H1 (cell line): ENCODE results near the gene TIMP3. TPM values are rescaled to one million over a fixed set of nuclear protein-coding genes. Genes with fewer than 3 reads are reported as not detected.

Source experiments
- CTCF ChIA-PET: fragments of 300-600 bp; sonication (Branson Sonifier 250); formaldehyde crosslinking; loops from one replicate; lab custom pipeline; 2021; ENCODE audit not compliant: partially characterized antibody; lab: Charles Lee
- POLR2A ChIA-PET: fragments of 300-600 bp; sonication (Branson Sonifier 250); formaldehyde crosslinking; loops from one replicate; lab custom pipeline; 2021; ENCODE audit warnings: inconsistent platforms; ENCODE audit not compliant: partially characterized antibody; lab: Charles Lee
- DNase-seq, 2 experiments: peaks; one replicate each; pipeline versions ENCODE4 v3.0.0 to v3.0.0-alpha.2; 2010 to 2022; ENCODE audit warnings: low spot score in 2 of 2, low read depth in 1 of 2, mixed read lengths in 1 of 2
- FAIRE-seq: peaks from 2 replicates; lab custom pipeline; 2011; peaks lifted over from hg19 to GRCh38; lab: Jason Lieb, UNC
- H2AFZ ChIP-seq: 2 replicates; pipeline ENCODE4 v1.8.1; 2012; ENCODE audit warnings: low read length, inconsistent platforms
- H2AK5ac ChIP-seq: 2 replicates; pipeline ENCODE4 v1.6.1; 2013; ENCODE audit warnings: low read depth, low read length
- H2BK120ac ChIP-seq: replicated peaks from 2 replicates; pipeline ENCODE3; 2013; ENCODE audit warnings: low read depth, low read length, inconsistent platforms
- H2BK12ac ChIP-seq: 2 replicates; pipeline ENCODE4 v1.6.1; 2013; ENCODE audit warnings: low read depth, low read length
- H2BK15ac ChIP-seq: 2 replicates; pipeline ENCODE4 v1.6.1; 2013; ENCODE audit warnings: low read length
- H2BK20ac ChIP-seq: 2 replicates; pipeline ENCODE4 v1.6.1; 2013; ENCODE audit warnings: low read length
- H2BK5ac ChIP-seq: 2 replicates; pipeline ENCODE4 v1.6.1; 2013; ENCODE audit warnings: low read depth, low read length
- H3K14ac ChIP-seq: 2 replicates; pipeline ENCODE4 v1.6.1; 2013; ENCODE audit warnings: inconsistent platforms; ENCODE audit not compliant: insufficient read length
- H3K18ac ChIP-seq: 2 replicates; pipeline ENCODE4 v1.6.1; 2013; ENCODE audit warnings: low read length; ENCODE audit errors: extremely low read depth
- H3K23ac ChIP-seq: 2 replicates; pipeline ENCODE4 v1.6.1; 2013; ENCODE audit warnings: inconsistent platforms; ENCODE audit not compliant: insufficient read length
- H3K23me2 ChIP-seq: 2 replicates; pipeline ENCODE4 v1.6.1; 2013; ENCODE audit warnings: low read depth, low read length
- H3K27ac ChIP-seq: 2 replicates; pipeline ENCODE4 v1.6.1; 2011; ENCODE audit warnings: low read depth, low read length, inconsistent platforms
- H3K27me3 ChIP-seq, 4 experiments: replicated peaks in 1 of 4; 1 replicate in 1 of 4; 2 replicates in 3 of 4; pipeline versions ENCODE4 v1.6.1 to v1.8.1; 2011 to 2013; ENCODE audit warnings: low read length in 3 of 4, mild to moderate bottlenecking in 3 of 4, inconsistent platforms in 2 of 4, mixed read lengths in 2 of 4, moderate library complexity in 1 of 4; ENCODE audit not compliant: control insufficient read depth in 3 of 4, insufficient read depth in 3 of 4; ENCODE audit errors: extremely low read depth in 1 of 4
- H3K36me3 ChIP-seq, 4 experiments: 2 replicates each; pipeline versions ENCODE4 v1.6.1 to v1.8.1; 2011 to 2013; ENCODE audit warnings: mild to moderate bottlenecking in 4 of 4, low read length in 3 of 4, moderate library complexity in 2 of 4, control low read depth in 1 of 4, inconsistent platforms in 1 of 4; ENCODE audit not compliant: insufficient read depth in 4 of 4, control insufficient read depth in 2 of 4
- H3K4ac ChIP-seq: replicated peaks from 2 replicates; pipeline ENCODE3; 2013; ENCODE audit warnings: low read length, low read depth, mixed read lengths, inconsistent platforms; ENCODE audit not compliant: insufficient read length
- H3K4me1 ChIP-seq, 4 experiments: replicated peaks in 1 of 4; 1 replicate in 1 of 4; 2 replicates in 3 of 4; pipeline versions ENCODE4 v1.6.1 to v1.8.1; 2011 to 2013; ENCODE audit warnings: low read length in 3 of 4, inconsistent platforms in 2 of 4, mixed read lengths in 1 of 4; ENCODE audit not compliant: insufficient read depth in 4 of 4, control insufficient read depth in 3 of 4
- H3K4me2 ChIP-seq, 2 experiments: 2 replicates each; pipeline versions ENCODE4 v1.6.1 to v1.8.1; 2011 to 2013; ENCODE audit warnings: low read depth in 2 of 2, low read length in 2 of 2, control low read depth in 1 of 2, inconsistent platforms in 1 of 2, mild to moderate bottlenecking in 1 of 2; ENCODE audit not compliant: insufficient read depth in 1 of 2
- H3K4me3 ChIP-seq, 4 experiments: fragments of 200-600, 300-600 bp in 1 of 4; sonication (generic), shearing (Covaris generic), sonication (Bioruptor Twin) in 1 of 4; 2 replicates each; pipeline versions ENCODE4 v1.5.1 to v1.8.1; 2011 to 2016; ENCODE audit warnings: low read length in 4 of 4, low read depth in 3 of 4, control low read depth in 2 of 4, inconsistent platforms in 2 of 4, mild to moderate bottlenecking in 2 of 4, mixed read lengths in 1 of 4, moderate library complexity in 1 of 4; ENCODE audit not compliant: insufficient read depth in 2 of 4; ENCODE audit errors: extremely low read depth in 1 of 4
- H3K56ac ChIP-seq: replicated peaks from 2 replicates; pipeline ENCODE3; 2013; ENCODE audit warnings: low read depth, mild to moderate bottlenecking, mixed read lengths, low read length, inconsistent platforms; ENCODE audit not compliant: insufficient read length
- H3K79me1 ChIP-seq: 2 replicates; pipeline ENCODE4 v1.6.1; 2013; ENCODE audit warnings: low read depth, low read length, control low read depth
- H3K79me2 ChIP-seq, 2 experiments: 2 replicates each; pipeline versions ENCODE4 v1.6.1 to v1.8.1; 2012 to 2013; ENCODE audit warnings: low read length in 2 of 2, mild to moderate bottlenecking in 2 of 2, inconsistent platforms in 1 of 2; ENCODE audit not compliant: insufficient read depth in 2 of 2, control insufficient read depth in 1 of 2
- H3K9ac ChIP-seq, 4 experiments: replicated peaks in 1 of 4; 1 replicate in 1 of 4; 2 replicates in 3 of 4; pipeline versions ENCODE4 v1.6.1 to v1.8.1; 2011 to 2013; ENCODE audit warnings: low read depth in 3 of 4, low read length in 3 of 4, control low read depth in 2 of 4, mild to moderate bottlenecking in 2 of 4, moderate library complexity in 2 of 4, inconsistent platforms in 1 of 4; ENCODE audit errors: extremely low read depth in 1 of 4
- H3K9me3 ChIP-seq, 2 experiments: 2 replicates each; pipeline versions ENCODE4 v1.6.1 to v1.8.1; 2012 to 2013; ENCODE audit warnings: mild to moderate bottlenecking in 2 of 2, moderate library complexity in 2 of 2, control low read depth in 1 of 2, inconsistent platforms in 1 of 2, low read depth in 1 of 2, low read length in 1 of 2, mixed read lengths in 1 of 2; ENCODE audit not compliant: insufficient read depth in 2 of 2
- H4K20me1 ChIP-seq, 2 experiments: replicated peaks in 1 of 2; 2 replicates each; pipeline versions ENCODE3 to v1.8.1; 2011 to 2013; ENCODE audit warnings: inconsistent platforms in 2 of 2, low read length in 2 of 2, mild to moderate bottlenecking in 1 of 2; ENCODE audit not compliant: insufficient read depth in 2 of 2, control insufficient read depth in 1 of 2
- H4K5ac ChIP-seq: 2 replicates; pipeline ENCODE4 v1.6.1; 2013; ENCODE audit warnings: low read length, low read depth, mixed read lengths, inconsistent platforms; ENCODE audit not compliant: insufficient read length
- H4K8ac ChIP-seq: 2 replicates; pipeline ENCODE4 v1.8.0; 2013; ENCODE audit warnings: mild to moderate bottlenecking, moderate library complexity, low read length, inconsistent platforms; ENCODE audit not compliant: insufficient read depth; ENCODE audit errors: extremely low read depth
- H4K91ac ChIP-seq: replicated peaks from 2 replicates; pipeline ENCODE3; 2013; ENCODE audit warnings: low read length, mixed read lengths, inconsistent platforms; ENCODE audit not compliant: insufficient read length
- ASH2L ChIP-seq: fragments of 200-600, 300-600 bp; sonication (generic); IDR thresholded peaks from one replicate; pipeline ENCODE4 v1.7.1; 2017; ENCODE audit warnings: low read length
- PHF8 ChIP-seq: fragments of 200-600 bp; sonication (generic); conservative IDR thresholded peaks from 2 replicates; pipeline ENCODE4 v1.7.1; 2012; ENCODE audit warnings: low read depth, mild to moderate bottlenecking, inconsistent platforms, low read length, moderate library complexity
- POLR2A ChIP-seq, 2 experiments: IDR thresholded peaks; 1 replicate in 1 of 2; 2 replicates in 1 of 2; pipeline ENCODE4 v1.6.1; 2011; ENCODE audit warnings: low read depth in 2 of 2, low read length in 2 of 2, mild to moderate bottlenecking in 2 of 2; ENCODE audit errors: control extremely low read depth in 1 of 2
- POLR2AphosphoS5 ChIP-seq: IDR thresholded peaks from 2 replicates; pipeline ENCODE4 v1.6.1; 2011; ENCODE audit warnings: low read depth, low read length
- POU5F1 ChIP-seq: IDR thresholded peaks from 2 replicates; pipeline ENCODE4 v1.6.1; 2011; ENCODE audit warnings: low read depth, mild to moderate bottlenecking, low read length, moderate library complexity
- RAD21 ChIP-seq, 2 experiments: IDR thresholded peaks in 1 of 2; conservative IDR thresholded peaks in 1 of 2; 2 replicates each; pipeline ENCODE4 v1.6.1; 2011; ENCODE audit warnings: low read depth in 2 of 2, low read length in 2 of 2, improper control_type of control experiment in 1 of 2, inconsistent platforms in 1 of 2, mild to moderate bottlenecking in 1 of 2, moderate library complexity in 1 of 2
- SIN3A ChIP-seq, 2 experiments: IDR thresholded peaks in 1 of 2; conservative IDR thresholded peaks in 1 of 2; 2 replicates each; pipeline ENCODE4 v1.6.1; 2011 to 2012; ENCODE audit warnings: low read length in 2 of 2, improper control_type of control experiment in 1 of 2, low read depth in 1 of 2, mild to moderate bottlenecking in 1 of 2
- SP2 ChIP-seq: IDR thresholded peaks from 2 replicates; pipeline ENCODE4 v1.6.1; 2012; ENCODE audit warnings: mild to moderate bottlenecking, low read length, inconsistent platforms
- SRF ChIP-seq: IDR thresholded peaks from 2 replicates; pipeline ENCODE4 v1.6.1; 2011; ENCODE audit warnings: mild to moderate bottlenecking, low read depth, low read length, moderate library complexity
- TAF7 ChIP-seq: optimal IDR thresholded peaks from 2 replicates; pipeline ENCODE3; 2011; ENCODE audit warnings: low read depth, mild to moderate bottlenecking, inconsistent platforms, low read length, moderate library complexity, borderline replicate concordance
- TCF12 ChIP-seq: IDR thresholded peaks from 2 replicates; pipeline ENCODE4 v1.6.1; 2011; ENCODE audit warnings: low read depth, mild to moderate bottlenecking, low read length
- YY1 ChIP-seq: IDR thresholded peaks from 2 replicates; pipeline ENCODE4 v1.6.1; 2011; ENCODE audit warnings: low read depth, mild to moderate bottlenecking, low read length
- WGBS, 2 experiments: shearing (Covaris generic) in 1 of 2; methylation state at CpG; one replicate each; pipeline versions ENCODE4 v1.1.6 to v1.1.7; 2013 to 2015; ENCODE audit warnings: low lambda C conversion rate in 2 of 2, mixed read lengths in 2 of 2, inconsistent platforms in 1 of 2, low coverage in 1 of 2, missing lambda C conversion rate in 1 of 2; ENCODE audit not compliant: insufficient replicate concordance in 2 of 2, insufficient coverage in 1 of 2, insufficient read length in 1 of 2; ENCODE audit errors: extremely low coverage in 1 of 2, missing lambda C conversion rate in 1 of 2; 5-methylcytosine and 5-hydroxymethylcytosine counted together
- polyA plus RNA-seq, 7 experiments: library from polyadenylated mRNA; depleted of rRNA in 3 of 7; stranded (reverse) in 5 of 7; unstranded in 2 of 7; fragments of >200 nt in 5 of 7; fragments of 200-250 nt in 2 of 7; gene quantifications; 1 replicate in 5 of 7; 2 replicates in 1 of 7; 4 replicates in 1 of 7; pipeline versions ENCODE4 v1.2.1 to v1.2.3, GENCODE V29; 2011 to 2013; ENCODE audit warnings: missing spikeins in 2 of 7, mixed read lengths in 2 of 7
- total RNA-seq: library from RNA; stranded (reverse); fragmentation: NEBNext Ultra II Directional; extraction: Animal tissue kit (Norgen Biotek cat#: 25700); gene quantifications from 2 replicates; pipeline ENCODE4 v1.2.1, GENCODE V29; 2021

The TIMP3 gene
- total and polyA plus RNA-seq, 2 of the 8 experiments (the other 6 are each of a cell fraction or from before 2014, with no cell fraction given): 1.3 to 4.7 TPM

DNA sequence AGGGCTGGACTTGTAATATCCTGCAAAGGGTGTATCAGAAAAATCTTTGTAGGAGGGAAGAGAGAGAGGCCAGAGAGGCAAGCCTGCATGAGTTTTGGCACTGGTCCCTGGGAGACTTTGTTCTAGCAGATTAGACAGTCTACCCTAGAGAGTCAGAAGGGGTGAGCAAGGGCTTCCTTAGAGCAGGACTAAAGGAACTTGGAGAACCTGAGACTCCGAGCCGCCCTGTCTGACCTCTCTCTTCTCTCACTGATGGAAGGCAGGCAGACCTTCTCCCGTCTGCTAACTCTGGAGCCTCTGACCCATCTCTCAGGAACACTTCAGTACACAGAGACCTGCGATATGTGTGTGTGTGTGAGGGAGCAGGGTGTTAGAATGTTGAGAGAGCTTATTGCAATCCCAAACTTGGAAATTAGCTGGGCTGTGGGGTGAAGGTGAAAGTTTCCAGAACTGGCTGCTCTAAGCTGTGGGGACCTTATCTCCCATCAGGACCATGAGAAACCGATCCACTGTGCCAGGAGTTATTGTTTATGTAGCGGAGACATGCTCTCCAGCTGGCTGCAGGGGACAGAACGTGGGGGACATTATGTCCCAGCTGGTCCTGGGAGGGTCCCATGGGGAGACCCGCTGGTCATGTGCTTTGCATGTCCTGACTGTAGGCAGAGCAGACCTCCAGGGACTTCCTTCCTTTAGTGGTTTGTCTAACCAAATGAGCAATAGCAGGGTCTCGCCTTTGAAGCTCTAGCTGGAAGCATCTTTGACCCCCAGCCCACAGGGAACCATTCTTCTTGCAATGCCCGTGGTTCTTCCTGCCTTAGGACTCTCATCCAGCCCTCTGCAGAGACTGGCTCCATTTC is 51.1 kb downstream of the TIMP3 start:
- Histone ChIP-seq H4K20me1 (peaks cover 0 to 2% of the 10 kb centered on the region in 2 experiments), H3K27me3 (no peaks in the 10 kb centered on the region), H3K79me2 (no peaks in the 10 kb centered on the region), H2BK120ac (no peak overlapping the region), H3K4me1 (no peaks in the 10 kb centered on the region), H3K79me1 (no peaks in the 10 kb centered on the region; the same call in 1 of the 2 replicates), H3K14ac (no peak overlapping the region), H3K9me3 (no peaks in the 10 kb centered on the region), H4K5ac (no peak overlapping the region), H2BK5ac (no peak overlapping the region), H2AFZ (no peak overlapping the region), H3K9ac (no peak overlapping the region), H4K8ac (no peak overlapping the region), H3K36me3 (peaks cover 0 to 9% (median 1%) of the 10 kb centered on the region in 4 experiments; a peak in 5 of 8 replicates), H3K18ac (no peak overlapping the region), H2BK20ac (no peak overlapping the region), H3K27ac (no peak overlapping the region), H2AK5ac (no peak overlapping the region), H3K23me2 (no peaks in the 10 kb centered on the region), H3K4ac (no peak overlapping the region), H3K4me2 (no peak overlapping the region), H4K91ac (no peak overlapping the region), H2BK12ac (no peak overlapping the region), H3K56ac (no peak overlapping the region), H3K4me3 (no peak overlapping the region), H3K23ac (no peak overlapping the region), H2BK15ac (no peak overlapping the region)
- POLR2A ChIA-PET: no interaction called here
- no peak for FAIRE-seq
- CTCF ChIA-PET: interaction anchor here (0.6 to 1.2 kb wide), 2 partner anchors 16 to 149 kb away, joined by 3 read pairs; no protein-coding TSS in a partner anchor
- DNase-seq: no peak
- WGBS, 2 experiments: 89% methylated on average over 10 of the region's 10 CpGs; no CpG with 5 or more reads in 1 of the 2 experiments
- TF ChIP-seq SP2 (no peak), RAD21 (IDR thresholded peaks at IDR 0.05 in 1 of 2, conservative IDR thresholded peaks at IDR 0.05 in 1 of 2; ENCODE audit: low read depth in 2 of 2, low read length in 2 of 2) (no peak), ASH2L (no peak), POU5F1 (no peak), SRF (no peak), POLR2AphosphoS5 (no peak), TAF7 (no peak), YY1 (no peak), POLR2A (IDR thresholded peaks at IDR 0.05; ENCODE audit: control extremely low read depth in 1 of 2, low read depth in 2 of 2, low read length in 2 of 2) (no peak), SIN3A (conservative IDR thresholded peaks at IDR 0.05 in 1 of 2, IDR thresholded peaks at IDR 0.05 in 1 of 2; ENCODE audit: low read depth in 1 of 2, low read length in 2 of 2) (no peak), TCF12 (no peak), PHF8 (no peak)
